ENCODE measurements around the gene NKX6-2. TPM values are rescaled to one million over a fixed set of nuclear protein-coding genes. Genes with fewer than 3 reads are reported as not detected.

NKX6-2 gene
- total RNA-seq, 4 donors from 2014 or later, result not detected

DNA sequence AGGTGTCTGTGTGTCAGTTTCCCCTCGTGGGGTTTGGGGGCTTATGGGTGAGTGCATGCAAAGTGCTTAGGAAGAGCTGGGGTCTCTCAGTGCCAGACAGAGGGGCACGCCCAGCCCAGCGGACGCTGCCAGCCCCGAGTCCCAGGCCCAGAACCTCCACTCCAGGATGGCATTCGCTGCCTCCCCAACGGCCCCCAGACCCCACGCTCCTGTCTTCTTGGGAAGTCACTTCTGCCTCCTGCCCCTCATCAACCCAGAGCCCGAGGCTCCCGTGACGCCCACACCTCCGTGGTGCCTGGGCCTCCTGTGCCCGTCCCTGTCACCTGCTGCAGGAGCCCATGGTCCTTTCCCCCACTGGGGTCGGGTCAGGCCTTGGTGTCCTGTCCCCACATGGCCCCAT is 35.0 kb downstream of the NKX6-2 start:
- peaks cover 0 to 22% (median 0%) of the 10 kb centered on the region in 3 donors for H3K4me1 ChIP-seq
- no peak overlapping the region for H3K4me3 ChIP-seq
- no peak overlapping the region for H3K27ac ChIP-seq
- H3K9me3 ChIP-seq, result no peaks in the 10 kb centered on the region
- H3K27me3 ChIP-seq, result no peaks in the 10 kb centered on the region
- TF ChIP-seq POLR2AphosphoS5 (IDR thresholded peaks at IDR 0.05) (no peak), POLR2A (IDR thresholded peaks at IDR 0.05) (no peak), EP300 (IDR thresholded peaks at IDR 0.05) (no peak)
- TF ChIP-seq, protein P1, sequence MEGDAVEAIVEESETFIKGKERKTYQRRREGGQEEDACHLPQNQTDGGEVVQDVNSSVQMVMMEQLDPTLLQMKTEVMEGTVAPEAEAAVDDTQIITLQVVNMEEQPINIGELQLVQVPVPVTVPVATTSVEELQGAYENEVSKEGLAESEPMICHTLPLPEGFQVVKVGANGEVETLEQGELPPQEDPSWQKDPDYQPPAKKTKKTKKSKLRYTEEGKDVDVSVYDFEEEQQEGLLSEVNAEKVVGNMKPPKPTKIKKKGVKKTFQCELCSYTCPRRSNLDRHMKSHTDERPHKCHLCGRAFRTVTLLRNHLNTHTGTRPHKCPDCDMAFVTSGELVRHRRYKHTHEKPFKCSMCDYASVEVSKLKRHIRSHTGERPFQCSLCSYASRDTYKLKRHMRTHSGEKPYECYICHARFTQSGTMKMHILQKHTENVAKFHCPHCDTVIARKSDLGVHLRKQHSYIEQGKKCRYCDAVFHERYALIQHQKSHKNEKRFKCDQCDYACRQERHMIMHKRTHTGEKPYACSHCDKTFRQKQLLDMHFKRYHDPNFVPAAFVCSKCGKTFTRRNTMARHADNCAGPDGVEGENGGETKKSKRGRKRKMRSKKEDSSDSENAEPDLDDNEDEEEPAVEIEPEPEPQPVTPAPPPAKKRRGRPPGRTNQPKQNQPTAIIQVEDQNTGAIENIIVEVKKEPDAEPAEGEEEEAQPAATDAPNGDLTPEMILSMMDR (IDR thresholded peaks at IDR 0.05), result no peak
- whole genome bisulfite sequencing, 2 donors (ENCODE audit: low coverage in 1 of 2), result 89 to 90% methylated on average over 2 to 3 of the region's 14 CpGs
- peaks cover 0 to 76% of the 10 kb centered on the region in 2 donors for H3K36me3 ChIP-seq
- ATAC-seq, result no peak

DNA sequence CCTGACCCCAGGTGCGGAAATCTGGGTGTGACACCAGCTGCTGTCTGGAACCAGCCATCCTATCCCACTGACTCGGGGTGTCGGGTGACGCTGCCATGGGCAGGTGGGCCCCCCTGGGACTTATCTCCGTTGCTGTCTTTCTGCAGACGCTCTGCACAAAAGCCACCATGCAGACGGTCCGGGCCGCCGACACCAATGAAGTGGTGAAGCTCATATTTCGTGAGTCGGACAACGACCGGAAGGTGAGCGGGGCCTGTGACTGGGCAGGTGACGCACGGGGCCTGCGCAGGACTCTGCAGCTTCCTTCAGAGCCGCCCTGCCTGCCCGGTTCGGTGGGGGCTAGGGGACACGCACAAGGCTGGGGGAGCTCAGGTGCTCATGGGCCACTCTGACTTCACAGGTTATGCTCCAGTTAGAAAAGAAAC is 36.6 kb downstream of the NKX6-2 start:
- peaks cover 0 to 69% of the 10 kb centered on the region in 2 donors for H3K36me3 ChIP-seq
- H3K27ac ChIP-seq, result no peak overlapping the region
- TF ChIP-seq EP300 (IDR thresholded peaks at IDR 0.05) (no peak), POLR2AphosphoS5 (IDR thresholded peaks at IDR 0.05) (no peak), POLR2A (IDR thresholded peaks at IDR 0.05) (no peak)
- TF ChIP-seq, protein P1 (IDR thresholded peaks at IDR 0.05), result no peak
- WGBS, 2 donors (ENCODE audit: low coverage in 1 of 2), result no CpG with 5 or more reads among the region's 22 CpGs
- peaks cover 0 to 30% (median 0%) of the 10 kb centered on the region in 3 donors for H3K4me1 ChIP-seq
- no peak for ATAC-seq
- no peaks in the 10 kb centered on the region for H3K27me3 ChIP-seq
- no peaks in the 10 kb centered on the region for H3K9me3 ChIP-seq
- H3K4me3 ChIP-seq, result no peak overlapping the region

DNA sequence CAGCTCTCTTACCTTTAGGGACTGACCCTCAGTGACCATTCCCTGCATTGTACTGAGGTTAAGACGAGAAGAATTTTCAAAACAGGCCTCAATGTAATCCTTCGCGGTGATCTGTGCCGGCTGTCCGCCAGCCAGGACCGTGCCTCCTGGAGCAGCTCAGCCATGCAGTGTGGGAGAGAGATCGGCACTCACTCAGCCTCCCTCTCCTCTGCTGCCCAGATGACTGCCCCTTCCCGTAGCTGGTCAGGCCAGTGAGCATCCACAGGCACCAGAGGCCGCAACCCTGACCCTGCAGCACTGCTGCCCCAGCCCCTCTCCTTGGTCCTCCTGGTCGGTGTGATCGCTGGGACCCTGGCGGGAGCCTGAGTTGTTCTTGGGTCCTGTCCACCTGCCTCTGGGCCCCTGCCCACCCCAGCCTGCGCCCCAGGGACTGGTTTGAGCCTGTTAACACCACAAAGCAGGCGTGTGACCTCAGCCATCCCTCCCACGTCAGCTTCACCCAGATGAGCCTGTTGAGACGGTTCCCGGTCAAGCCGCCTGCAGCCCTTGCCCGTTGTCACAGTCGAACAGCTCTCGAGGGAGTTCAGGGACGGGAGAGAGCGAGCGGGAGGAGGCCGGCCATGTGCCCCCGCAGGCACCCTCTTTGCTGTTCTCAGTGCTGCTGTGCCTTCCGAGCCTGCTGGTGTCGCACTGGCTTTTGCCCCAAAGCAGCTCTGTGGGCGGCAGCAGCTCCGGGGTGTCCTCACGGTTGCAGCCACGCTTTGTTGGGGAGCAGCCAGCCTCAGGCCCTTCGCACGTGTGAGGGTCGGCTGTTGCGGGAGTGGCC is 37.2 kb downstream of the NKX6-2 start:
- TF ChIP-seq, protein P1 (IDR thresholded peaks at IDR 0.05), result no peak
- TF ChIP-seq POLR2A (IDR thresholded peaks at IDR 0.05) (no peak), EP300 (IDR thresholded peaks at IDR 0.05) (no peak), POLR2AphosphoS5 (IDR thresholded peaks at IDR 0.05) (no peak)
- Histone ChIP-seq H3K27ac (no peak overlapping the region), H3K4me1 (peaks cover 0 to 30% (median 0%) of the 10 kb centered on the region in 3 donors), H3K4me3 (no peak overlapping the region), H3K36me3 (peaks cover 0 to 69% of the 10 kb centered on the region in 2 donors), H3K27me3 (no peaks in the 10 kb centered on the region), H3K9me3 (no peaks in the 10 kb centered on the region)
- no peak for ATAC-seq
- 72 to 82% methylated on average over 2 to 7 of the region's 36 CpGs for WGBS, 2 donors (ENCODE audit: low coverage in 1 of 2)

DNA sequence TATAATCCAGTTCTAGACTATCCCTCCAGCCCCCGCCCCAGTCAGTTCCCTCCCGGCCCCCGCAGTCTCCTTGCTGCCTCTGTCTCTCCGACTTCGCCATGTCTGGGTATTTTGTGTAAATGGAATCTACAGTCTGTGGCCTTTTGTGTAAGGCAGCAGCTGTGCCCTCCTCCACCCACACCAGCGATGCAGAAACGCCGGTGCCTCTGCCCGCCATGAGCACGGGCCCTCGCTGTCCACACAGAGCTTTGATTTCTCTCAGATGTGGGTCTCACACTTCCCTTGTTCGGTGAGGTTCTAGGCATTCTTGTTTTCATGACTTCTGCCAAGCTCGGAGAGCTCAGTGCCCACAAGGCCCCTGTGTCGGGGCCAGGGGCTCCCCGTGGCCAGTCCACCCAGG is 37.8 kb downstream of the NKX6-2 start:
- peaks cover 0 to 35% (median 0%) of the 10 kb centered on the region in 3 donors for H3K4me1 ChIP-seq
- WGBS, 2 donors (ENCODE audit: low coverage in 1 of 2), result 75 to 90% methylated on average over 6 to 9 of the region's 15 CpGs
- no peak overlapping the region for H3K4me3 ChIP-seq
- TF ChIP-seq POLR2AphosphoS5 (IDR thresholded peaks at IDR 0.05) (no peak), EP300 (IDR thresholded peaks at IDR 0.05) (no peak), POLR2A (IDR thresholded peaks at IDR 0.05) (no peak)
- TF ChIP-seq, protein P1 (IDR thresholded peaks at IDR 0.05), result no peak
- H3K27me3 ChIP-seq, result no peaks in the 10 kb centered on the region
- no peak overlapping the region for H3K27ac ChIP-seq
- peaks cover 0 to 68% of the 10 kb centered on the region in 2 donors for H3K36me3 ChIP-seq
- H3K9me3 ChIP-seq, result no peaks in the 10 kb centered on the region
- no peak for ATAC-seq

All from gastroesophageal sphincter (tissue), 4 donors.